ENCODE measurements around the gene MORN1. TPM values are rescaled to one million over a fixed set of nuclear protein-coding genes. Genes with fewer than 3 reads are reported as not detected.

The MORN1 gene
- total RNA-seq, 1 donor from 2014 or later, result 9.0 TPM

GRCh38 chr1:2399890-2400575, 8.7 kb upstream of the MORN1 start:
- ATAC-seq (no peak), DNase-seq (no peak)
- TF ChIP-seq CTCF (IDR thresholded peaks at IDR 0.05), result no peak
- Histone ChIP-seq H3K4me1 (no peaks in the 10 kb centered on the region), H3K36me3 (peaks cover 96% of the 10 kb centered on the region), H3K27me3 (no peaks in the 10 kb centered on the region), H3K4me3 (no peak overlapping the region), H3K27ac (no peak overlapping the region), H3K9me3 (no peaks in the 10 kb centered on the region)
- intact Hi-C loops (cut with DNase I), result no loop called here

GRCh38 chr1:2398871-2399270, 7.5 kb upstream of the MORN1 start:
- no peak overlapping the region for H3K27ac ChIP-seq
- intact Hi-C loops (cut with DNase I), result no loop called here
- H3K4me1 ChIP-seq, result no peaks in the 10 kb centered on the region
- H3K36me3 ChIP-seq, result peaks cover 86% of the 10 kb centered on the region
- H3K27me3 ChIP-seq, result no peaks in the 10 kb centered on the region
- no peak for ATAC-seq
- H3K4me3 ChIP-seq, result no peak overlapping the region
- DNase-seq, result no peak
- TF ChIP-seq CTCF (IDR thresholded peaks at IDR 0.05), result no peak
- H3K9me3 ChIP-seq, result no peaks in the 10 kb centered on the region

GRCh38 chr1:2397007-2397679, 5.8 kb upstream of the MORN1 start:
- no peak overlapping the region for H3K27ac ChIP-seq
- H3K4me1 ChIP-seq, result peaks cover 13% of the 10 kb centered on the region
- H3K9me3 ChIP-seq, result no peaks in the 10 kb centered on the region
- no peaks in the 10 kb centered on the region for H3K27me3 ChIP-seq
- DNase-seq, result no peak
- intact Hi-C loops (cut with DNase I), result no loop called here
- TF ChIP-seq CTCF (IDR thresholded peaks at IDR 0.05), result no peak
- ATAC-seq, result no peak
- H3K36me3 ChIP-seq, result peaks cover 69% of the 10 kb centered on the region
- H3K4me3 ChIP-seq, result no peak overlapping the region

- no peak for DNase-seq
- Histone ChIP-seq H3K9me3 (no peaks in the 10 kb centered on the region), H3K4me3 (no peak overlapping the region), H3K27ac (no peak overlapping the region), H3K4me1 (peaks cover 13% of the 10 kb centered on the region), H3K27me3 (no peaks in the 10 kb centered on the region), H3K36me3 (peaks cover 62% of the 10 kb centered on the region)
- no peak for ATAC-seq
- intact Hi-C loops (cut with DNase I), result no loop called here
- no peak for TF ChIP-seq CTCF (IDR thresholded peaks at IDR 0.05)
Observed at GRCh38 chr1:2396476-2396875, 5.1 kb upstream of the MORN1 start.

- no peak for TF ChIP-seq CTCF (IDR thresholded peaks at IDR 0.05)
- Histone ChIP-seq H3K4me1 (peaks cover 13% of the 10 kb centered on the region), H3K9me3 (no peaks in the 10 kb centered on the region), H3K4me3 (no peak overlapping the region), H3K27me3 (no peaks in the 10 kb centered on the region), H3K36me3 (peaks cover 60% of the 10 kb centered on the region), H3K27ac (no peak overlapping the region)
- ATAC-seq, result no peak
- no peak for DNase-seq
- intact Hi-C loops (cut with DNase I), result no loop called here
Observed at GRCh38 chr1:2396059-2396458, 4.7 kb upstream of the MORN1 start.

All from upper lobe of right lung (tissue), 1 donor.